Activated CD4-positive, alpha-beta T cell treated with anti-CD3 and anti-CD28 coated beads for 24 hours (primary cell): ENCODE data around the gene RNF150.

ENCODE experiments used
- DNase-seq, 2 donors: peaks; one replicate each; pipeline ENCODE4 v3.0.0-alpha.2; 2020; ENCODE audit warnings: low read depth in 2 of 2

Gene RNF150

GRCh38 chr4:140865253-140866217, 267.7 kb downstream of the RNF150 start:
- no peak for DNase-seq

GRCh38 chr4:140863197-140863596, 270.1 kb downstream of the RNF150 start:
- DNase-seq: no peak

GRCh38 chr4:140862177-140862442, 271.2 kb downstream of the RNF150 start:
- DNase-seq: no peak

- peak; percentile 20 to 35 for DNase-seq
These were observed 271.7 kb downstream of the RNF150 start for GRCh38 chr4:140861359-140862176.

GRCh38 chr4:140858897-140859296, 274.4 kb downstream of the RNF150 start:
- no peak for DNase-seq

- DNase-seq: no peak
These were observed 276.2 kb downstream of the RNF150 start for GRCh38 chr4:140857111-140857510.

GRCh38 chr4:140856621-140857062, 276.6 kb downstream of the RNF150 start:
- no peak for DNase-seq

GRCh38 chr4:140854168-140854567, 279.1 kb downstream of the RNF150 start:
- no peak for DNase-seq

GRCh38 chr4:140851804-140852203, 281.5 kb downstream of the RNF150 start:
- no peak for DNase-seq

GRCh38 chr4:140851032-140851636, 282.1 kb downstream of the RNF150 start:
- no peak for DNase-seq

- DNase-seq: no peak
These were observed 283.7 kb downstream of the RNF150 start for GRCh38 chr4:140849526-140849925.

- DNase-seq: no peak
These were observed 286.5 kb downstream of the RNF150 start for GRCh38 chr4:140846736-140847135.

GRCh38 chr4:140844061-140844460, 289.2 kb downstream of the RNF150 start:
- no peak for DNase-seq

GRCh38 chr4:140841186-140841585, 292.1 kb downstream of the RNF150 start:
- no peak for DNase-seq

GRCh38 chr4:140839888-140840790, 293.1 kb downstream of the RNF150 start:
- DNase-seq: no peak

- no peak for DNase-seq
These were observed 293.9 kb downstream of the RNF150 start for GRCh38 chr4:140839406-140839805.

GRCh38 chr4:140837736-140838135, 295.5 kb downstream of the RNF150 start:
- DNase-seq: no peak

- no peak for DNase-seq
These were observed 298.3 kb downstream of the RNF150 start for GRCh38 chr4:140834839-140835495.

- no peak for DNase-seq
These were observed 300.0 kb downstream of the RNF150 start for GRCh38 chr4:140833280-140833679.

GRCh38 chr4:140829825-140830224, 303.4 kb downstream of the RNF150 start:
- DNase-seq: no peak

- DNase-seq: no peak
These were observed 306.6 kb downstream of the RNF150 start for GRCh38 chr4:140826701-140827027.
